ENCODE data around the gene KLF16. TPM values are rescaled to one million over a fixed set of nuclear protein-coding genes. Genes with fewer than 3 reads are reported as not detected.

KLF16 gene
- 5.1 and 5.8 TPM in 2 replicates for total RNA-seq (2014; rRNA removed; shearing (Covaris generic))

- DNase-seq: no peak
- H3K4me1 ChIP-seq: no peaks in the 10 kb centered on the region; the same call in 1 of the 2 replicates
- H3K36me3 ChIP-seq: no peaks in the 10 kb centered on the region
- no peaks in the 10 kb centered on the region for H3K27me3 ChIP-seq
- no peaks in the 10 kb centered on the region for H3K9me3 ChIP-seq (replicated peaks)
- H3K4me3 ChIP-seq: peak within 1 kb of the TSS; percentile 78
- H3K27ac ChIP-seq: peak within 1 kb of the TSS; percentile 95
These were observed at the start of gene KLF16 for GRCh38 chr19:1863328-1863637. Gene KLF16, minus strand, starts transcription at chr19:1863579. Its CDS starts 82 bp downstream, at chr19:1863497.

- H3K9me3 ChIP-seq (replicated peaks): no peaks in the 10 kb centered on the region
- peaks cover 14% of the 10 kb centered on the region for H3K4me1 ChIP-seq
- H3K36me3 ChIP-seq: peaks cover 14% of the 10 kb centered on the region
- H3K27ac ChIP-seq: no peak overlapping the region
- no peak for DNase-seq
- no peaks in the 10 kb centered on the region for H3K27me3 ChIP-seq
- no peak overlapping the region for H3K4me3 ChIP-seq
These were observed 49.6 kb upstream of the KLF16 start for GRCh38 chr19:1912760-1913505.

GRCh38 chr19:1911995-1912394 lies 48.6 kb upstream of the KLF16 start:
- Histone ChIP-seq H3K36me3 (peaks cover 14% of the 10 kb centered on the region), H3K4me3 (no peak overlapping the region), H3K27ac (no peak overlapping the region), H3K4me1 (peaks cover 14% of the 10 kb centered on the region), H3K9me3 (replicated peaks) (no peaks in the 10 kb centered on the region), H3K27me3 (no peaks in the 10 kb centered on the region)
- no peak for DNase-seq

GRCh38 chr19:1911098-1911497 lies 47.7 kb upstream of the KLF16 start:
- no peaks in the 10 kb centered on the region for H3K27me3 ChIP-seq
- no peak for DNase-seq
- H3K36me3 ChIP-seq: peaks cover 14% of the 10 kb centered on the region
- no peak overlapping the region for H3K4me3 ChIP-seq
- H3K4me1 ChIP-seq: peaks cover 14% of the 10 kb centered on the region
- H3K9me3 ChIP-seq (replicated peaks): no peaks in the 10 kb centered on the region
- H3K27ac ChIP-seq: no peak overlapping the region

- Histone ChIP-seq H3K27me3 (no peaks in the 10 kb centered on the region), H3K27ac (peak overlapping the region; percentile 20; the same call in 1 of the 2 replicates), H3K4me3 (no peak overlapping the region), H3K36me3 (peaks cover 14% of the 10 kb centered on the region), H3K4me1 (peaks cover 14% of the 10 kb centered on the region), H3K9me3 (replicated peaks) (no peaks in the 10 kb centered on the region)
- no peak for DNase-seq
These were observed 46.8 kb upstream of the KLF16 start for GRCh38 chr19:1910177-1910576.

- Histone ChIP-seq H3K4me3 (no peak overlapping the region), H3K36me3 (peaks cover 14% of the 10 kb centered on the region), H3K9me3 (replicated peaks) (no peaks in the 10 kb centered on the region), H3K27ac (peak overlapping the region; percentile 20; the same call in 1 of the 2 replicates), H3K4me1 (peaks cover 14% of the 10 kb centered on the region), H3K27me3 (no peaks in the 10 kb centered on the region)
- DNase-seq: no peak
These were observed 46.3 kb upstream of the KLF16 start for GRCh38 chr19:1909761-1910080.

- H3K27ac ChIP-seq: peak overlapping the region; percentile 23; the same call in 1 of the 2 replicates
- no peak overlapping the region for H3K4me3 ChIP-seq
- H3K27me3 ChIP-seq: no peaks in the 10 kb centered on the region
- H3K36me3 ChIP-seq: peaks cover 13% of the 10 kb centered on the region
- no peak for DNase-seq
- no peaks in the 10 kb centered on the region for H3K9me3 ChIP-seq (replicated peaks)
- H3K4me1 ChIP-seq: peaks cover 14% of the 10 kb centered on the region
These were observed 44.9 kb upstream of the KLF16 start for GRCh38 chr19:1908364-1908678.

GRCh38 chr19:1907563-1908363 lies 44.4 kb upstream of the KLF16 start:
- H3K4me1 ChIP-seq: peaks cover 14% of the 10 kb centered on the region
- H3K9me3 ChIP-seq (replicated peaks): no peaks in the 10 kb centered on the region
- no peak overlapping the region for H3K4me3 ChIP-seq
- H3K27me3 ChIP-seq: no peaks in the 10 kb centered on the region
- peak overlapping the region; percentile 23; the same call in 1 of the 2 replicates for H3K27ac ChIP-seq
- peak; percentile 31 to 49 for DNase-seq
- peaks cover 9% of the 10 kb centered on the region; the same call in 1 of the 2 replicates for H3K36me3 ChIP-seq

GRCh38 chr19:1906985-1907562 lies 43.7 kb upstream of the KLF16 start:
- H3K4me3 ChIP-seq: no peak overlapping the region
- no peak overlapping the region for H3K27ac ChIP-seq
- no peaks in the 10 kb centered on the region for H3K9me3 ChIP-seq (replicated peaks)
- H3K36me3 ChIP-seq: peaks cover 8% of the 10 kb centered on the region; the same call in 1 of the 2 replicates
- no peaks in the 10 kb centered on the region for H3K27me3 ChIP-seq
- no peak for DNase-seq
- H3K4me1 ChIP-seq: peaks cover 14% of the 10 kb centered on the region

- Histone ChIP-seq H3K9me3 (replicated peaks) (no peaks in the 10 kb centered on the region), H3K4me3 (peak overlapping the region; percentile 71), H3K4me1 (peaks cover 14% of the 10 kb centered on the region), H3K27ac (peak overlapping the region; percentile 38), H3K27me3 (no peaks in the 10 kb centered on the region), H3K36me3 (no peaks in the 10 kb centered on the region)
- DNase-seq: no peak
These were observed 42.5 kb upstream of the KLF16 start for GRCh38 chr19:1905863-1906375.

GRCh38 chr19:1905110-1905862 lies 41.9 kb upstream of the KLF16 start, which contains the start of the genes ADAT3 and SCAMP4:
Gene ADAT3, plus strand, starts transcription at chr19:1905399. Its CDS starts 6,649 bp downstream, at chr19:1912048.
Gene SCAMP4, plus strand, starts transcription at chr19:1905399. Its CDS starts 9,621 bp downstream, at chr19:1915020.
- peaks cover 14% of the 10 kb centered on the region for H3K4me1 ChIP-seq
- no peaks in the 10 kb centered on the region for H3K27me3 ChIP-seq
- no peaks in the 10 kb centered on the region for H3K9me3 ChIP-seq (replicated peaks)
- H3K4me3 ChIP-seq: peak within 1 kb of the TSS; percentile 71
- H3K36me3 ChIP-seq: no peaks in the 10 kb centered on the region
- peak within 1 kb of the TSS; percentile 56 for H3K27ac ChIP-seq
- peak; percentile 98 to 99 for DNase-seq

GRCh38 chr19:1904860-1905109 lies 41.4 kb upstream of the KLF16 start:
- Histone ChIP-seq H3K9me3 (replicated peaks) (no peaks in the 10 kb centered on the region), H3K27ac (no peak overlapping the region), H3K4me1 (peaks cover 10% of the 10 kb centered on the region), H3K4me3 (peak overlapping the region; percentile 71), H3K36me3 (no peaks in the 10 kb centered on the region), H3K27me3 (no peaks in the 10 kb centered on the region)
- DNase-seq: no peak

GRCh38 chr19:1902923-1903322 lies 39.5 kb upstream of the KLF16 start:
- no peak for DNase-seq
- Histone ChIP-seq H3K4me1 (peaks cover 4% of the 10 kb centered on the region), H3K4me3 (no peak overlapping the region), H3K27me3 (no peaks in the 10 kb centered on the region), H3K36me3 (no peaks in the 10 kb centered on the region), H3K9me3 (replicated peaks) (no peaks in the 10 kb centered on the region), H3K27ac (no peak overlapping the region)

GRCh38 chr19:1901940-1902404 lies 38.6 kb upstream of the KLF16 start:
- H3K4me3 ChIP-seq: no peak overlapping the region
- H3K27ac ChIP-seq: no peak overlapping the region
- H3K36me3 ChIP-seq: no peaks in the 10 kb centered on the region
- no peak for DNase-seq
- no peaks in the 10 kb centered on the region for H3K27me3 ChIP-seq
- peaks cover 4% of the 10 kb centered on the region for H3K4me1 ChIP-seq
- H3K9me3 ChIP-seq (replicated peaks): no peaks in the 10 kb centered on the region

All from SJCRH30 (cell line).